Ovary (tissue), 3 donors: Measurements from ENCODE around the gene LGALS8.

Experiments used
- POLR2A ChIP-seq: fragments of 450-650 bp; IDR thresholded peaks from one replicate; pipeline ENCODE4 v1.6.1; 2017; ENCODE audit warnings: antibody characterized with exemption, mild to moderate bottlenecking, moderate library complexity
- TF ChIP-seq, protein P1 (sequence below), 3 donors: fragments of 450-650 bp in 2 of 3; fragments of 200-600 bp in 1 of 3; IDR thresholded peaks; one replicate each; pipeline versions ENCODE4 v1.5.1 to v1.8.0; 2016 to 2022; ENCODE audit warnings: antibody characterized with exemption in 3 of 3, mild to moderate bottlenecking in 1 of 3
- donor health status: DM: no; HTN: no; CAD: no.

- TF ChIP-seq, protein P1, sequence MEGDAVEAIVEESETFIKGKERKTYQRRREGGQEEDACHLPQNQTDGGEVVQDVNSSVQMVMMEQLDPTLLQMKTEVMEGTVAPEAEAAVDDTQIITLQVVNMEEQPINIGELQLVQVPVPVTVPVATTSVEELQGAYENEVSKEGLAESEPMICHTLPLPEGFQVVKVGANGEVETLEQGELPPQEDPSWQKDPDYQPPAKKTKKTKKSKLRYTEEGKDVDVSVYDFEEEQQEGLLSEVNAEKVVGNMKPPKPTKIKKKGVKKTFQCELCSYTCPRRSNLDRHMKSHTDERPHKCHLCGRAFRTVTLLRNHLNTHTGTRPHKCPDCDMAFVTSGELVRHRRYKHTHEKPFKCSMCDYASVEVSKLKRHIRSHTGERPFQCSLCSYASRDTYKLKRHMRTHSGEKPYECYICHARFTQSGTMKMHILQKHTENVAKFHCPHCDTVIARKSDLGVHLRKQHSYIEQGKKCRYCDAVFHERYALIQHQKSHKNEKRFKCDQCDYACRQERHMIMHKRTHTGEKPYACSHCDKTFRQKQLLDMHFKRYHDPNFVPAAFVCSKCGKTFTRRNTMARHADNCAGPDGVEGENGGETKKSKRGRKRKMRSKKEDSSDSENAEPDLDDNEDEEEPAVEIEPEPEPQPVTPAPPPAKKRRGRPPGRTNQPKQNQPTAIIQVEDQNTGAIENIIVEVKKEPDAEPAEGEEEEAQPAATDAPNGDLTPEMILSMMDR (IDR thresholded peaks at IDR 0.05): no peak
- TF ChIP-seq POLR2A: no peak
These were observed 6.5 kb downstream of the LGALS8 start for GRCh38 chr1:236530286-236530685.
